HG03378 (cell line): ENCODE measurements around the gene IMPACT.
A peak's percentile ranks its signal among the peaks of the same experiment; 100 is the strongest.

ENCODE experiments used
- ATAC-seq: cut with Tn5 transposase; IDR thresholded peaks from one replicate; pipeline ENCODE4 v1.9.1; 2021; ENCODE audit warnings: mild to moderate bottlenecking, moderate library complexity; ENCODE audit not compliant: unreplicated experiment

IMPACT gene

DNA sequence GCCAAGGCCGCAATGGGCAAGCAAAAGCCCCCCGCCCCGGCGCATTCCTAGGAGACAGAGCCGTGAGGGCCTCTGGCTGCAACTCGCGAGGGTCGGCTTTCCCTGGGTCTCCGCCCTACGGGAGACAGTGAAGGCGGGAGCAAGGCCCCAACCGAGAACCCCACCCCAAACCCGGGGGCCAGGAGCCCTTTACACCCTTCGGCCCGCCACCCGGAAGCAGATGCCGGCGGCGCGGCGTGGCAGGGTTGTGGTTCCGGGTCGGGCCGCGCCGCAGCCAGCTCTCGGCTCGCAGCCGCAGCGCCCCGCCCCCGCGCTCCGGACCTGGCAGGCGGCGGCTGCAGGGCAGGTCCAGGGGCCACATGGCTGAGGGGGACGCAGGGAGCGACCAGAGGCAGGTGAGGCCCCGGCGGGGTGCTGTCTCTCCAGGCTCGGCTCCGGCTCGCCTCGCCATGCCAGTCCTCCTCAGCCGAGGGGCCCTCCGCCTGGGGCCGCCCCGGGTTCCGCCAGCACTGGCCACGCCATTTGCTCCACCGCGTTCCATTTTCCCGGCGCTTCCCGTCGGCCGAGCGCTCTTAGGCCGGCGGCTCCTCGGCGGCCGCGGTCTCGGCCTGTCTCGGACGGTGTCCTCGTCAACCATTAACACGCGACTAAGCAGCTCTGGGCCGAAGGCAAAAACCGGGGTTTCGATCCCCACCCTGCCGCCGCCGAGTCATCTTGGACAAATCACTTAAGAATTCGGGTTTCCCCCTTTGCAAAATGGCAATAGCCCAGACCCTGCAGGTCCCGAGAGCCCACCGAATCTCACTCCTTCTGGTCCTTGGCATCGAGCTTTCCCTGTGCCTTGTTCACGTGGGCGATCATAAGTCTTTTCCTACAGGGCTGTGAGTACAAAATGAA lies at the start of gene IMPACT:
Gene IMPACT, plus strand, starts transcription at position 273 of the 897 bp plus-strand sequence. Its CDS starts 87 bp downstream, at position 360.
- peak; percentile 74 for ATAC-seq

DNA sequence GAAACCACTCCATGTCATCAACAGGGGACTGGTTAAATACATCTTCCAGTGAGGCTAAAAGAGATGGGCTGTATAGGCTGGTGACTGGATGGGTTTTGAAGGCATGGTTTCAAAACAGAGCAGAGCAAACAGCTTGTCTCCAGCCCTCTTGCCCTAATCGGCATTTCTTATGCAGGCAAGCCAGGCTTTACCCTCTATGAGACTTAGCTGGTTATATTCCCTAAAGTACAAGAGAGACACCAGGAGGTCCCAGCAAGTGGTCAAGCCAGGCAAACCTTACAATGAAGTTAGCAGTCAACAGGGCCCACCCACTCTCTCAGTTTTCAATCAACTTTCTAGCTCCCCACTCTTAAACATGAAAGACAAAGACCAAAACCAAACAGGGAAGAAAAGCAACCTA lies 47.9 kb upstream of the IMPACT start:
- ATAC-seq = no peak

DNA sequence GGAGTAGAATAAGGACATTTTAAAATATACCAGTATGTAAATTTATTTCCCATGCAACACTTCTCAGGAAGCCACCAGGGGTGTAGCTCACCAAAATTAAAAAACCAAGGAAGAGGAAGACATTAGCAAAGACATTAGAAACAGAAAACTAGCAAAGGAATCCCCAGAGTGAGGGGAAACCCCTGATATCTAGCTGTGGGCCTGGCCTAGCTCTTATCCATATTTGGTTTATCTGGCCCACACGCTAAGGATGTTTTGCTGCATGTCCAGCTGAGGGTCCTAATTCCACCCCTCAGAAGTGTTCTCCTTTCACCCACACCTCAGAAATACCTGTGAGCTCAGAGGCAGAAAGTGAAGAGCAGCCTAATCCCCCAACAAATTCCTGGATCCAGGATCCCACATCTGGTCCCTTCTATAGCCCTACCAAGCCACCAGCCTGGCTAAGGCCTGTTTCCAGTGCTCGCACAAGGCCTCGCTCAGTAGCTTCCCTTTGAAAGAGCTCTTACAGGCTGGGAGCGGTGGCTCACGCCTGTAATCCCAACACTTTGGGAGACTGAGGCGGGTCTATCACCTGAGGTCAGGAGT lies 46.2 kb upstream of the IMPACT start:
- ATAC-seq = no peak

DNA sequence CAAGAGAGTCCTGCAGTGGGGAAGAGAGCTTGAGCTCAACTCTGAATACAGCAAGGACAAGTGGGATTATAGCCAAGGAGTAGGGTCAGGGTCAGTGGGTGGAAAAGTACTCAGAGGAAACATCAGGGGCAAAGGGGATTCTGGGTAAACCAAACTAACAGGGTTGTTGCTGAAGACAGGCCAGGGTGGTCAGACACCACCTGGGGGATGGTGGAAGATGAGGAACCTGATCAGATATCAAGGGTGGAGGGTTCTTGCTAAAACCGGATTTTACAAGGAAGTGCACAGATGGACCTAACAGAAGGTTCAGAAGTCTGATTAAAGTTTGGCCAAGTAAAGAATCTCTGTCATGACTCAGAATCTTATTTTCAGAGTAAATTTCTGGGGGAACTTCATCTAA lies 45.3 kb upstream of the IMPACT start:
- no peak for ATAC-seq

DNA sequence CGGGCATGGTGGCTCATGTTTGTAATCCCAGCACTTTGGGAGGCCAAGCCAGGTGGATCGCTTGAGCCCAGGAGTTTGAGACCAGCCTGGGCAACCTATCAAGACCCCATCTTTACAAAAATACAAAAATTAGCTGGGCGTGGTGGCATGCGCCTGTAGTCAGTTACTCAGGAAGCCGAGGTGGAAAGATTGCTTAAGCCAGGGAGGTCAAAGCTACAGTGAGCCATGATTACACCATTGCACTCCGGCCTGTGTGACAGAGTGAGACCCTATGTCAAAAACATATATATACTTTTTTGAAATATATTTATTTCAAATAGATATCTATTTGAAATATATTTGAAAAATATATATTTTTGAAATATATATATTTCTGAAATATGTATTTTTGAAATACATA lies 39.8 kb upstream of the IMPACT start:
- no peak for ATAC-seq

GRCh38 chr18:24388957-24389356 lies 37.5 kb upstream of the IMPACT start:
- no peak for ATAC-seq

GRCh38 chr18:24395049-24395795 lies 31.2 kb upstream of the IMPACT start:
- no peak for ATAC-seq

GRCh38 chr18:24396082-24396633 lies 30.3 kb upstream of the IMPACT start:
- ATAC-seq = no peak

DNA sequence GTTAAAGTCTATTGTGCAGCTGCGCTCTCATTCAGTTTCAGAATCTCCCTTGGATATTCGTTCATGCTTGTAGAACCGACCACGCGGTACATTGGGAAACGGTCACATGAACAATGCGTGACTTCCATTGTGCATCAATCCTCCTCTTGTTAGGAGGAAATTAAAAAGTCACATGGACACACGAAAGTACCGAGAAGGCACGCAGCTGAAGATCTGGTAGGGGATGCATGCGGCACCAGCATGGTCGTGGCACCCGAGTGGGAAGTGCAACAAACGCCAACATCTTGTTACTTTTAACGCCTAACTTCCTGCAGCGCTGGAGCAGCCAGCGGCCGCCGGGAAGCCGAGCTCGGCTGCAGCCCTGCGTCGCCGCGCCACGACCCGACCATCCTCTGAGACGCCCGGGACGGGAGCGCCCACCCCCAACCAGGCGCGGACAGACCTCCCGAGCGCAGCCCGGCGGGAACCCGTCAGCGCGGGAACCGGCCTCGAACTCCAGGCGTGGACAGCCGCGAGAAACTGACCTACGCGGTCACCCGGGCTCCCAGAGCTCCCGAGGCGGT lies 29.3 kb upstream of the IMPACT start:
- ATAC-seq = no peak

GRCh38 chr18:24397694-24398368 lies 28.6 kb upstream of the IMPACT start, which contains the start of gene OSBPL1A:
Gene OSBPL1A (minus strand): TSS chr18:24397824. CDS start chr18:24377533, 20,291 bp downstream.
- no peak for ATAC-seq

DNA sequence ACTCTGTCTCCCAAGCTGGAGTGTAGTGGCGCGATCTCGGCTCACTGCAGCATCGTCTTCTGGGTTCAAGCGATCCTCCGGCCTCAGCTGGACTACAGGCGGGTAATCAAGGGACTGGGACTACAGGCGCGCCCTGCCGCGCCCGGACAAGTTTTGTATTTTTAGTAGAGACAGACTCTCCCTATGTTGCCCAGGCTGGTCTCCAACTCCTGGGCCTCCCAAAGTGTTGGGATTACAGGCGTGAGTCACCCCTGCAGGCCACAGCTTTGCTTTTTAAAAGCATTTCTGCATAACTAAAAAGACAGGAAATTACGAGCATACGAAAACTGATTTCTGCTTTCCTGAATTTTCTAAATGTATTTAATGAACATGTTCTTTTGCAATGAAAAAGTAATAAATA lies 27.9 kb upstream of the IMPACT start:
- ATAC-seq = no peak

DNA sequence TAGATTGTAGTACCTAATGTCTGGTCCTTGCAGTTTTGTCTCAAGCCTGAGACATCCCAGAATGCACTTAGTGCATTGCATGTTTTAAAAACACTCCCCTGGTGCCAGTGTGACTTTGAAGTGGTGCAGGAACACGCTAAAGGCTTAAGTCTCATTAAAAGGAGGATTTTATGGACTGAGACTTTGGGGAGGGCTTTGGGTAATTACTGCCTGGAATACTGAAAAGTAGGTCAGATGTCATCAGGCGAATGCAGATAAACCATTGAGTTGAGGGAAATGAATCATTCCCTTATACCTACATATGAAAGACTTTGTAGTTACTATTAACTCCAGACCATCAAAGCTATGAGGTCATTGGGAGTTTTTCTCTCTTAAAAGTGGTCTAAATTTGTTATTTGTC lies 25.9 kb upstream of the IMPACT start:
- no peak for ATAC-seq

DNA sequence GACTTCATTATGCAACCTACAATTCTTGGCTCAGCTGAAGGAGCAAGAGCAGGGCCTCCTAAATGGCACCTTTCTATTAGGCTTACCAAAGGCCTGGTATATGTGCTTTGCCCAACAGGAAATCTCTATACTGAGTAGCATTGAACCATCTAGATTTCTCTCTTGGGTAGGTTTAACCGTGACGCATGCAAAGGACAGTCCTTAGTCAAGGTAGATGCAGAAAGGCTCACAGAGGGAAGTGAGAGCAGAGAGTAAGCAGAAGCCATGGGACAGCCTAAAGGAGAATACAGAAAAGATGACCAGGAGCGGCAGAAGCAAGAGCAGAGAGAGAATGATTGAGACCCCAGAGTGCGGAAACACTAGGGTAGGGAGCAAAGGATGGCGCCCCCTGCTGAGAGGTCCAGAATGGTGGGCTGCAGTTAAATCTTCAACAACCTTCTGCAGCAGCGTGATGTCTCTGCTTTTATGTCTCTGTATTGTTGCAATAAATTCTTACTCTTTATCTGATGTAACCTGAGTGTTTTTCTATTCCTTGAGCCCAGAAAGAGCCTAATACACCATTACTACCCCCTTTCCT lies 24.2 kb upstream of the IMPACT start:
- no peak for ATAC-seq

DNA sequence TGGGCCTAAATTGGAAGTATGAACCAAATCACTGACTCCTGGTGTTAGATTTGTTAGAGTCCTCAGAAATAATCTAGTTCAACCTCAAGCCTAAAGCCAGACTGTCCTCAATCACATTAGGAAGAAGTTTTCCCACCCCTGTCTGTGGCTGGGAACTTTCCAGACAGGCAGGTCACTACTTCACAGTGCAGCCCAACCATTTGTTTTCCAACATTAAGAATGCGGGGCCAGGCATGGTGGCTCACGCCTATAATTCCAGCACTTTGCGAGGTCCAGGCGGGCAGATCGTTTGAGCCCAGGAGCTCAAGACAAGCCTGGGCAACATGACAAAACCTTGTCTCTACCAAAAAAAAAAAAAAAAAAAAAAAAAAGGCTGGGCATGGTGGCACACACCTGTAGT lies 23.4 kb upstream of the IMPACT start:
- ATAC-seq = no peak

- ATAC-seq = no peak
These were observed 21.9 kb upstream of the IMPACT start for GRCh38 chr18:24404591-24404990.

GRCh38 chr18:24408496-24408895 lies 18.0 kb upstream of the IMPACT start:
- no peak for ATAC-seq

GRCh38 chr18:24413148-24413547 lies 13.3 kb upstream of the IMPACT start:
- no peak for ATAC-seq

DNA sequence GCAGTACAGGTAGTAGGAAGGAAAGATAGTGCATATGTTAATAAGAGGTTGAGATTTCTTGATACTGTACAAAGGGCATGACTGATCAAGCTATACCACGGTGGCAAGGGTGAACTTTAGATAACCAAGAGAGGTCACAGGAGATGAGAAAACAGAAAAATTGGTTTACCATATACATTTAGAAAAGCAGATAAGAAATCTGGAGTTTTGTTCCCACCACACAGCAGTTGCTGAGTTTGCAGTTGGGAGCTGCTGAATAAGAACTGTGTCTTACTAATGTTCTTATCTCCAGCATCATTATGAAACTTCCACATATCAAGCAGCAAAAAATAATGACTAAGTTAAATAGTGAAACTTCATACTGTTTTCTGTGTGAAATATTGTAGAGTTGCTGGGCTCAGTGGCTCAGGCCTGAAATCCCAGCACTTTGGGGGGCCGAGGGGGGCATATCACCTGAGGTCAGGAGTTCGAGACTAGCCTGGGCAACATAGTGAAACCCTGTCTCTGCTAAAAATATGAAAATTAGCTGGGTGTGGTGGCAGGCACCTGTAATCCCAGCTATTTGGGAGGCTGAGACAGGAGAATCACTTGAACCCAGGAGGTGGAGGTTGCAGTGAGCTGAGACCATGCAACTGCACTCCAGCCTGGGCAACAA lies 12.0 kb upstream of the IMPACT start:
- ATAC-seq = peak; percentile 78

DNA sequence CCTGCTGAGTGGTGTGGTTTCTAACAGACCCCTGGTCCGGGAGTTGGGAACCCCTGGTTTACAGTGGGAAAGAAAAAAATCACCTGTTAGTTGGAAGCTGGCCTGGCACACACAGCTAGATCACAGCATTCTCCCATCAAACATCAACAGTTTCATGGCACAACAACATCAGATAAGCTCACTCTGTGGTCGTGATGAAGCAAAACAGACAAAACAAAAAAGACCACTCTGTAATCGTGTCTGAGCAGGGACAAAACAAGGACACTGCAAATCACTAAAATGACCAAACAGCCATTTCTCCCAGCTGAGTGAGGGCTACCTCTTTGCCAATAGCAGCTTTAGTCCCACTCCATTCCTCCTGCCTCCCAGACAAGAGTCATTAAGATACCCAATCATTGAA lies 9.0 kb upstream of the IMPACT start:
- no peak for ATAC-seq

DNA sequence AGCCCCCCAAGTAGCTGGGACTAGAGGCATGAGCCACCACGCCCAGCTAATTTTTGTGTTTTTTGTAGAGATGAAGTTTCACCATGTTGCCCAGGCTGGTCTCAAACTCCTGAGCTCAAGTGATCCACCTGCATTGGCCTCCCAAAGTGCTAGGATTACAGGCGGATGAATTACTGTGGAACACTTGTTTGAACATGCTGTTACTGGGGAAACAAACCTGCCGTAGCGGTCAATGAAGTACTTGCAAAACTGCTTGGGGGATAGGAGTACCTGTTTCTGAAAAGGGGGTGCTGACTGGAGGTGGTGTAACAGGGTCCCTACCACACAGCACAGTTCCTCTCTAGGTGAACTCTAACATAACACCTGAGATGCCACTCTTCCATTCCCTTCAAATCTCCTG lies 5.9 kb upstream of the IMPACT start:
- ATAC-seq = no peak
